Common myeloid progenitor, CD34-positive (primary cell): ENCODE data around the gene MRPS10.

Experiments used
- CTCF ChIA-PET: fragments of 350-600 bp; sonication (Branson Sonifier 250); formaldehyde crosslinking; loops from one replicate; lab custom pipeline; 2021; ENCODE audit warnings: antibody characterized with exemption; lab: Charles Lee
- POLR2A ChIA-PET: fragments of 350-600 bp; sonication (Branson Sonifier 250); formaldehyde crosslinking; loops from one replicate; lab custom pipeline; 2021; ENCODE audit warnings: antibody characterized with exemption; lab: Charles Lee
- DNase-seq, 3 donors: peaks; one replicate each; pipeline versions ENCODE4 v3.0.0 to v3.0.0-alpha.2; 2013
- H3K27ac ChIP-seq, 2 experiments: 1 replicate in 1 of 2; 2 replicates in 1 of 2; pipeline ENCODE4 v1.7.0; 2013; ENCODE audit warnings: inconsistent platforms in 2 of 2, low read length in 2 of 2, mild to moderate bottlenecking in 2 of 2, low read depth in 1 of 2, moderate library complexity in 1 of 2; ENCODE audit not compliant: severe bottlenecking in 2 of 2, insufficient read depth in 1 of 2, poor library complexity in 1 of 2
- H3K27me3 ChIP-seq, 5 experiments: replicated peaks in 2 of 5; 1 replicate in 3 of 5; 2 replicates in 2 of 5; pipeline versions ENCODE4 v1.6.1 to v1.7.0; 2013; ENCODE audit warnings: low read length in 4 of 5, mild to moderate bottlenecking in 2 of 5, moderate library complexity in 2 of 5, inconsistent platforms in 1 of 5; ENCODE audit not compliant: insufficient read depth in 5 of 5, control insufficient read depth in 4 of 5
- H3K36me3 ChIP-seq, 4 experiments: 1 replicate in 2 of 4; 2 replicates in 2 of 4; pipeline versions ENCODE4 v1.6.1 to v1.7.0; 2013; ENCODE audit warnings: low read length in 3 of 4, control low read depth in 1 of 4, mild to moderate bottlenecking in 1 of 4; ENCODE audit not compliant: control insufficient read depth in 4 of 4, insufficient read depth in 4 of 4
- H3K4me1 ChIP-seq, 4 experiments: 1 replicate in 3 of 4; 2 replicates in 1 of 4; pipeline versions ENCODE4 v1.6.1 to v1.7.1; 2013; ENCODE audit warnings: low read length in 3 of 4, mild to moderate bottlenecking in 3 of 4, control low read depth in 1 of 4, inconsistent platforms in 1 of 4, moderate library complexity in 1 of 4; ENCODE audit not compliant: control insufficient read depth in 4 of 4, insufficient read depth in 4 of 4; ENCODE audit errors: control extremely low read depth in 1 of 4
- H3K4me3 ChIP-seq, 7 experiments: 1 replicate in 4 of 7; 2 replicates in 3 of 7; pipeline versions ENCODE4 v1.5.1 to v1.7.0; 2013; ENCODE audit warnings: mild to moderate bottlenecking in 7 of 7, low read length in 6 of 7, moderate library complexity in 6 of 7, inconsistent platforms in 2 of 7, low read depth in 2 of 7, control low read depth in 1 of 7; ENCODE audit not compliant: insufficient read depth in 4 of 7, control insufficient read depth in 1 of 7; ENCODE audit errors: extremely low read depth in 1 of 7
- H3K9me3 ChIP-seq, 5 experiments: 1 replicate in 4 of 5; 2 replicates in 1 of 5; pipeline versions ENCODE4 v1.6.1 to v1.7.1; 2013; ENCODE audit warnings: low read length in 4 of 5, mild to moderate bottlenecking in 2 of 5, inconsistent platforms in 1 of 5, low read depth in 1 of 5, moderate library complexity in 1 of 5; ENCODE audit not compliant: control insufficient read depth in 4 of 5, insufficient read depth in 2 of 5; ENCODE audit errors: control extremely low read depth in 1 of 5
- WGBS: methylation state at CpG from one replicate; pipeline ENCODE4 v1.1.5; 2013; ENCODE audit not compliant: insufficient coverage; 5-methylcytosine and 5-hydroxymethylcytosine counted together

Gene MRPS10

GRCh38 chr6:42260396-42260888 is 42.8 kb upstream of the MRPS10 start:
- ChIA-PET CTCF (interaction anchor here (0.6 to 2.8 kb wide), 6 partner anchors 12 to 287 kb away, joined by 3 to 21 read pairs (median 4); no protein-coding TSS in a partner anchor), POLR2A (no interaction called here)
- Histone ChIP-seq H3K9me3 (no peaks in the 10 kb centered on the region), H3K4me1 (no peaks in the 10 kb centered on the region), H3K36me3 (peaks cover 0 to 20% (median 7%) of the 10 kb centered on the region in 4 experiments), H3K27ac (no peak overlapping the region), H3K27me3 (no peaks in the 10 kb centered on the region), H3K4me3 (no peak overlapping the region)
- peak in 2 of 3 donors; percentile 10 to 11 for DNase-seq
- 95% methylated on average over 6 of the region's 7 CpGs for WGBS

- CTCF ChIA-PET, result interaction anchor here (0.6 to 2.8 kb wide), 4 partner anchors 12 to 287 kb away, joined by 4 to 21 read pairs (median 4); no protein-coding TSS in a partner anchor
- Histone ChIP-seq H3K36me3 (peaks cover 0 to 23% (median 7%) of the 10 kb centered on the region in 4 experiments), H3K4me3 (no peak overlapping the region), H3K27ac (no peak overlapping the region), H3K4me1 (no peaks in the 10 kb centered on the region), H3K27me3 (no peaks in the 10 kb centered on the region), H3K9me3 (no peaks in the 10 kb centered on the region)
- POLR2A ChIA-PET, result no interaction called here
- DNase-seq, result no peak
- 100% methylated on average over 4 of the region's 10 CpGs for WGBS
Observed at GRCh38 chr6:42259841-42260395, 42.3 kb upstream of the MRPS10 start.

DNA sequence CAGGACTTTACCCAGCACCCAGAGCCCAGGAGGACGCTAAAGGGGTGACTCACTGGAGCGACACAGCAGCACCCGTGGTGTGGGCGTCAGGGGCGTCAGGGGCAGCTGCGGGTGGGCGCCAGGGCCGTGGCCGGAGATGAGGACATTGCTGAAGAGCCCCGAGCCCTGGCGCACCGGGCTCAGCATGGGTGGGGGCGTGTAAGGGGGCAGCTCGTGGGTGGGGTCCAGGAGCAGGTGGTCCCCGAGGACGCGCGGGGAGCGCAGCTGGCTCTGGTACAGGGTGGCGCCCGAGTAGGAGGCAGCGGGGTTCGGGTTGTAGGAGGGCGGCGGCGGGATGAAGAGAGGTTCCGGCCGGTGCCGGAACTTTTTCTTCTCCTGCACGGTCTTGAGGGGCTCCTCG is 41.6 kb upstream of the MRPS10 start:
- peaks cover 4 to 28% (median 7%) of the 10 kb centered on the region in 4 experiments for H3K36me3 ChIP-seq
- no peaks in the 10 kb centered on the region for H3K27me3 ChIP-seq
- WGBS, result 99% methylated on average over 25 of the region's 31 CpGs
- no peaks in the 10 kb centered on the region for H3K9me3 ChIP-seq
- H3K4me1 ChIP-seq, result no peaks in the 10 kb centered on the region
- no peak overlapping the region for H3K27ac ChIP-seq
- ChIA-PET POLR2A (interaction anchor here (0.5 kb wide), 1 partner anchor 12 kb away, joined by 4 read pairs; no protein-coding TSS in a partner anchor), CTCF (interaction anchor here (0.7 to 2.8 kb wide), 2 partner anchors 15 to 288 kb away, joined by 3 to 21 read pairs; no protein-coding TSS in a partner anchor)
- no peak overlapping the region for H3K4me3 ChIP-seq
- DNase-seq, result no peak

DNA sequence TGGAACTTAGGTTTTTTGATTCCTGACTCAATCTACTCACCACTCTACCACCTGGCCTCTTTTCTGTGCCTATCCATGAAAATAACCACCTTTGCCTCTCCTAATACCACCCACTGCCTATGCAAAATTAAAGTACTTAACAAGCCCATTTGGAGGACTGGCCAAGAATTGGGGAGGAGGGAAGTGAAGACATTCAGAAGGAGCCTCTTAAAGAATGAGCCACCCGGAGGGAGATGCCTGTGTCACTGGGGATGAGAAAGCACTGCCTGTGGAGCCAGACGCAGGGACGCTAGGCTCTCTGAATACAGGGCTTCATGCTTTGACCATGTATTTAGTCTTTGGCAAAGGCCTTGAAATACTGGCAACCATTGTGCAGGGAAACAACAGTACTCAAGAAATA is 40.0 kb upstream of the MRPS10 start:
- WGBS, result 100% methylated on average over 3 of the region's 3 CpGs
- no peak for DNase-seq
- H3K36me3 ChIP-seq, result peaks cover 9 to 33% (median 17%) of the 10 kb centered on the region in 4 experiments
- no peaks in the 10 kb centered on the region for H3K9me3 ChIP-seq
- H3K4me3 ChIP-seq, result no peak overlapping the region
- H3K27ac ChIP-seq, result no peak overlapping the region
- CTCF ChIA-PET, result no interaction called here
- POLR2A ChIA-PET, result no interaction called here
- no peaks in the 10 kb centered on the region for H3K27me3 ChIP-seq
- H3K4me1 ChIP-seq, result no peaks in the 10 kb centered on the region

GRCh38 chr6:42257063-42257462 is 39.4 kb upstream of the MRPS10 start:
- Histone ChIP-seq H3K27ac (no peak overlapping the region), H3K9me3 (no peaks in the 10 kb centered on the region), H3K4me1 (peaks cover 0 to 2% (median 1%) of the 10 kb centered on the region in 4 experiments), H3K27me3 (no peaks in the 10 kb centered on the region), H3K4me3 (no peak overlapping the region), H3K36me3 (peaks cover 9 to 33% (median 17%) of the 10 kb centered on the region in 4 experiments)
- DNase-seq, result no peak
- ChIA-PET POLR2A (no interaction called here), CTCF (no interaction called here)
- 100% methylated on average over 1 of the region's 3 CpGs for WGBS

DNA sequence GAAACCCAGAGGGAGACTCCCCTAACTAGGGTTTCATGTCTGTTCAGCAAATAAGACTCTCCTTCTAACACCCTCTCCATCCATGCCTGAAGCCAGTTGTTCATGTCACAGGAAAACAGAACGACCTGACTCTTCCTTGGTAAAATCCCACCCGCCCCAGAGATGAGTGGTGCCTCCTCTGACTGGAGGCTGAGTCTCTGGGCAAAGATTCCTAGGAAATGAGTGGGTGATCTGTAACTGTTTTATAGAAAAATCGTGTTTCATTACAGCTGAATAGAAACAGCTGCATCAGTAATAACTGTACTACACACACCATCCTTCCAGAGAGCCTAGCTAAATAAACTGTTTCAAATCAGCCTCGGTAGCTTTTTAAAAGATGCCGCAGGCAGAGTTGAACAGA is 37.4 kb upstream of the MRPS10 start:
- Histone ChIP-seq H3K27ac (no peak overlapping the region), H3K27me3 (no peaks in the 10 kb centered on the region), H3K36me3 (peaks cover 9 to 33% (median 18%) of the 10 kb centered on the region in 4 experiments), H3K4me1 (peaks cover 0 to 10% (median 7%) of the 10 kb centered on the region in 4 experiments), H3K9me3 (no peaks in the 10 kb centered on the region), H3K4me3 (no peak overlapping the region)
- 96% methylated on average over 4 of the region's 5 CpGs for WGBS
- DNase-seq, result no peak
- ChIA-PET CTCF (interaction anchor here (1.0 to 1.4 kb wide), 2 partner anchors 16 to 293 kb away, joined by 4 to 5 read pairs; no protein-coding TSS in a partner anchor), POLR2A (no interaction called here)

DNA sequence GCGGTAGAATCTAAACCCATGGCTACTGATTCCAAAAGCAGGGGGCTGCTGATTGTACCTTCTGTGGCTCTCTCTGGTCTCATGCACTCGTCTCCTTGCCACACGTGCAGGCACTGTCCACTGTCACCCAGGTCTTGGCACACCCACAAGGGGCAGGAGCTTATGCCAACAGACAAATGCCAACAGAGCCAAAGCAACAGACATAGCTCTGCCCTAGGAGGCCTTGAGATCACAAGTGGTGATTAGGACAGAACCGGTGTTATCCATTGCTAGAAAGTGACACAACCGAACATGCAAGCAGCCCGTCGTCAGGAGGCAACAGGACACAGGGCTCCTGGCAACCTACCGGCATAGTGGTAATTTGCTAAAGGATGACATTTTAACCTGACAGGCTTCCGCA is 36.8 kb upstream of the MRPS10 start:
- DNase-seq, result no peak
- no peaks in the 10 kb centered on the region for H3K9me3 ChIP-seq
- peaks cover 0 to 10% (median 7%) of the 10 kb centered on the region in 4 experiments for H3K4me1 ChIP-seq
- POLR2A ChIA-PET, result no interaction called here
- H3K27ac ChIP-seq, result no peak overlapping the region
- WGBS, result over 99% methylated on average over 9 of the region's 9 CpGs
- H3K4me3 ChIP-seq, result no peak overlapping the region
- no peaks in the 10 kb centered on the region for H3K27me3 ChIP-seq
- H3K36me3 ChIP-seq, result peaks cover 9 to 37% (median 20%) of the 10 kb centered on the region in 4 experiments
- CTCF ChIA-PET, result interaction anchor here (1.4 kb wide), 1 partner anchor 293 kb away, joined by 5 read pairs; no protein-coding TSS in a partner anchor
